ENCODE results near the gene B3GNT3.
A peak's percentile ranks its signal among the peaks of the same experiment; 100 is the strongest.

Gene B3GNT3

GRCh38 chr19:17794731-17795494, at the start of gene B3GNT3:
Gene B3GNT3, plus strand, starts transcription at chr19:17795138. Its CDS starts 12,670 bp downstream, at chr19:17807808.
- no peak for DNase-seq

DNA sequence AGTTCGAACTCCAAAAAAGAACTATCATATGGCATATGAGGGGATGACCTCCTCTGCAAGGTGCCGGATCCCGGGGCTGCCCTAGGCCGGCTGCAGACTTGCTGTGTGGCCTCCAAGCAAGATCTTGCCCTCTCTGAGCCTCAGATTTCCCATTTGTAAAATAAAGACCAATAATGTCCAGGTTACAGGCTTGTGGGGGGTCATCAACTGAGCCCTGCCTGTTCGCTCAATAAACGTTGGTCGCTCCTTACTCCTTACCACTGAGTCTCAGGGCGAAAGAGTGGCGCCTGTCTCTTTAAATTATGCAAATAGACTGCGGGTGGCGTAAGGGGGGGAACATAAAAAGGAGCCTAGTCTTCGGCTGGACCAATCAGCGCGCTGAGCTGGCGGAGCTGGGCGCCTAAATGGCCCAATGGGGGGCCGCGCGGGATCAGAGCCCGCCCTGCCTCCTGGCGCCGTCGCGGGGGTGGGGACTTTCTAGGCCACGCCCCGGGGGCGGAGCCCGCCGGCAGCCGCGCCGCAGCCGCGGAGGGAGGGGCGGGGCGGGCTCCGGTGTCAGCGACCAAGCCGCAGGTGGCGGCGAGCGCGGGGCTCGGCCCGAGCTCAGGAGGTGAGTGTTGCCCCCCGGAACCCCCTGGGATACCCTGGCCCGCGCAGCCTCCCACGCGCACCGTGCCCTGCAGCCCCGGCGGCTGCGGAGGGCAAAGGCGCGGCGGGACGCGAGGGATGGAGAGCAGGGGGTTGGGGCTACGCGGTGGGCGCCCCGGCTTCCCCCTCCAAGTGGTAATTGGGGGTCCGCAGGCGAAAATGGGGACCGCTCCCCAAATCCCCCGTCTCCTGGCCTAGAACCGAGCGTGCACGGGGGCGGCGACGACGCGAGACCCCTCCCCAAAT, 47.5 kb upstream of the B3GNT3 start:
- DNase-seq, result peak; percentile 83

DNA sequence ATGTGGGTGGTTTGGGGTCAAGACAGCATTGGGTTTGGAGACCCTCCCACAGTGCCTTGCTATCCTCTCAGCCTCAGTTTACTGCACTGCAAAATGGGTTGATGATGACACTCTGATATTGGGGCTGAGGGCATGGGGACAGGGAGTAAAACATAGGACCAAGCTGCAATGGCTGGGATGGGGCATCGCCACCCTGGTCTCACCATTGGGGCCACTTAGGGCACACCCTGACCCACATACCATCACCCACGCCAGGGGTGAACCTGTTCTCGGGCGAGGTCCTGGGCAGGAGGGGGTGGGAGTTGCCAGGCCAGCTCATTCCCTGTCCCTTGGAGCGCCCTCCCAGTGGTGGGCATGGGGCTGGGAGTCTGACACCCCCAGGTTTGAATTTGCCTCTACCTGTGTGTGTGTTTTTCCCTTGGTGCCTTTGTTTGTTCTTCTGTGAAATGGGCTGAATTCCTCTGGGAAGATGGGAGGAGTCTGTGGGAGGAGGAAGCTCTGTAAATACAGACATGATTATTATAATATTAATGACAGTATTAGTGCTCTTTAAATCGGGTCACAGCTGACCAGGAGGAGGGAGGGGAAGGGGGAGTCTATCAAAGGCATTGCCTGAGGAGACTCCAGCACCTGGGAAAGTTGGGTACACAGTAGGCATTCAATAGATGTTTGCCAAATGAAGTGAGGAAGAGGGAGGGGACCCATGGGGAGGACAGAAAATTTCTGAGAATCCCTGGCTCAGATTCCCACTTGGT, 45.9 kb upstream of the B3GNT3 start:
- no peak for DNase-seq

DNA sequence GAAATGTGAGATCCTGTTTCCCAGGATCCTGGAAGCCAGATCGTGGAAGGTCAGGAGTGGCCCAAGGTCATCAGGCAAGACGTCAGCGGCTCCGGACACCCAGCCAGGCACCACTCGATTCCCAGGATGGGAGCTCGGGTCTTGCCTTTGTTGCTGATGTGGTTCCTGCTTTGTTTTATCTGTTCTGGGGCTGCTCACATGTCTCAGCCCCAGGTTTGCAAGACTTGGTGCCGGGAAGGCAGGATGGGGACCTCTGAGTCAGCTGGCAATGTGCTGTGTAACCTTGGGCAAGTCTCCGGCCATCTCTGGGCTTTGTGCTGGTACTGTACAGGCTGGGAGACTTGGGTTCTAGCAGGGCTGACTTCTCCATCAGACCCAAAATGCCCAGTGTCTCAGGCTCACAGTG, 45.0 kb upstream of the B3GNT3 start:
- no peak for DNase-seq

- no peak for DNase-seq
These were observed 43.6 kb upstream of the B3GNT3 start, which contains the start of gene FCHO1 for GRCh38 chr19:17751103-17751911. Gene FCHO1, plus strand, starts transcription at chr19:17751477. Its CDS starts 3,688 bp downstream, at chr19:17755165.

DNA sequence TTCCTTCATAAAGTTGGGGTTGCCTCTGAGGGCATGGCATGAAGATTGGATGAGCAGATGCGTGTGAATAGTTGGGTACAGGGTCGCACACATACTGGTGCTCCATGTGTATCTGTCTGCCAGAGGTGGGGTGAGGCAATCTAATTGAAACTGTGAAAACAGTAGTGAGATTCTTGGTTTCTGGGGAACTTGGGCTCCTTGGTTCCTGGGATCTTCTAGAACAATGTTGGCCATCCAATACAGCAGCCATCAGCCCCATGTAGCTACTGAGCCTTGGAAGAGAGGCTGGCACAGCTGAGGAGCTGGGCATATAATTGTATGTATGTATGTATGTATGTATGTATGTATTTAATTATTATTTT, 43.0 kb upstream of the B3GNT3 start:
- DNase-seq, result no peak

GRCh38 chr19:17752865-17753639, 41.9 kb upstream of the B3GNT3 start:
- DNase-seq, result no peak

GRCh38 chr19:17753976-17754375, 41.0 kb upstream of the B3GNT3 start:
- DNase-seq, result peak; percentile 24

DNA sequence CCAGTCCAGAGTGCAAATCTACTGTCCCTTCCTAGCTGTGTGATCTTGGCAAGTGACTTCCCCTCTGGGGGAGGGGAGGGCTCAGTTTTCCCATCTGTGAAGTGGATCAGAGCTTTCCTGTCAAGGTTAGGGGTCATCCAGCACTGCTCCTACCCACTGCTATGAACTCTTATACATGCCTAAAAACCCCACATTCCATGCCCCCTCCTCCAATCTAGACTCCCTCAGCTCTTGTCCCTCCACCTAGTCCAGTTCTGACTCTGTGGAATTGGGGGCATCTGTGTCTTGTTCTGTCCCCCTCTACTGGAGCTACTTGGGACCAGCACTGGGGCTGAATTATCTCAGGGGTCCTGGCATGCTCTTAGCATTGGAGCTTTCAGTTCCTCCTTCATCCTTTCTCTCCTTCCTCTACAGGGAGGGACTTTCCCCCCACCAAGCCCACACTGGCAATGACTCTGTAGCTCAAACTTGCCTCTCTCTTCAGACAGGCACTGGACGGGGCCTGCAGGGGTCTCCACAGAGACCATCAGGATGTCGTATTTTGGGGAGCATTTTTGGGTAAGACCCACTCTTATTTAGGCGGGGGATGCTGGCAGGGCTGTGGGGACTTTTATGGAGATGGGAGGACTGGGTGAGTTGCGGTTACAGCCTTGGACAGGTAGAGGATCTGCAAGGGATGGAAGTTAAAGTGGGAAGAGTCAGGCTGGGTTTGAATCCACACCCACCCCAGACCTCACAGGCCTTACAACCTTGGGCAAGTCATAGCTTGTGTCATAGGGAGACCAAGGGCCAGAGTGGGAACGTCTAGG, 40.1 kb upstream of the B3GNT3 start:
- DNase-seq, result no peak

DNA sequence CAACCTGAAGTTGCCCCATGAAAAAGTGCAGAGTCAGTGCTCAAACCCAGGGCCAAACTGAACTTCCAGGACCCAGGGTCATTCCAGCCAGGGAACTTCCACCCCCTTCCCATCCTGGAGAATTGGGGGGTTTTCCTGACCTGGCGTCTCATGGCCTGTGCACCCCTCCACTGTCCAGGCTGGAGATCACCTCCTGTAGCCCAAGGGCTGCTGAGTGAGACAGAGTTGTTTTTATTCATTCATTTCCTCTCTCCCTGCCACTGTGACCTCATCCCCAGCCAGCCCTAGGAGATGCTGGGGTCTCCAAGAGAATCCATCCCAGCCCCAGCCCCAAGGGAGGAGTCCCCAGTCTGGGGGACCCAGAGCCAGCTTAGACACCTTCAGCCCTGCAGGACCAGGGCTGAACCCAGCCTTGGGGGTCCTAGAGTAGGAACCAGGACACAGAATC, 39.5 kb upstream of the B3GNT3 start:
- DNase-seq, result no peak

DNA sequence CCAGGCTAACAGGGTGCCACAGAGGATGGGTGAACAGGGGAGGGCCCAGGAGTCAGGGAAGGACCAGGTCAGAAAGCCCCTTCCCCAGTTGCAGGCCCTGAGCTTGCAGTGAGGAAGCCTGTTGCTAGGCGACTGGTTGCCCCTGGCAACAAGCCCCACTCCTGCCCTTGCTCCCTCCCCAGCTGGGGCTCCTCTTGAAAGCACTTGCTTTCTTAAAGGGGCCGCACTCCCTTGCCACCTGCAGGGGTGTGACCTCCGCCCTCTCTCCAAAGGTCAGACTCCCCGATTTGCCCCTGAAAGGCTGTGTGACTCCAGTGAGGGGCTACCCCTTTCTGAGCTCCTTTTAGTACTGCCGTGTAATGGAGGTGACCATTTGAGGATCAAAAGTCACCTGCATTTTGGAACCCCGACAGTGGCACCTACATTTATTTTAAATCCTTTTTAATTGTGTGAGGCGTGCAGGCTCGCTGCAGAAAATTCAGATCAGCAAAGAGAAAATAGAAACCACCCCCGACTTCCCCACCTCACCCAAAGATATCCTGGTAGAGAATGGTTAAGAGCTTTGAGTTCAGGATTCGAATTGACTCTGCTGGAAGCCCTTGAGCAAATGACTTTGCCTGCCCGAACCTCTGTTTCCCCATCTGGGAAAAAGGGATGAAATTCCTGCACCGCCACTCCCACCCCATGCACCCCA, 38.8 kb upstream of the B3GNT3 start:
- peak; percentile 36 for DNase-seq

DNA sequence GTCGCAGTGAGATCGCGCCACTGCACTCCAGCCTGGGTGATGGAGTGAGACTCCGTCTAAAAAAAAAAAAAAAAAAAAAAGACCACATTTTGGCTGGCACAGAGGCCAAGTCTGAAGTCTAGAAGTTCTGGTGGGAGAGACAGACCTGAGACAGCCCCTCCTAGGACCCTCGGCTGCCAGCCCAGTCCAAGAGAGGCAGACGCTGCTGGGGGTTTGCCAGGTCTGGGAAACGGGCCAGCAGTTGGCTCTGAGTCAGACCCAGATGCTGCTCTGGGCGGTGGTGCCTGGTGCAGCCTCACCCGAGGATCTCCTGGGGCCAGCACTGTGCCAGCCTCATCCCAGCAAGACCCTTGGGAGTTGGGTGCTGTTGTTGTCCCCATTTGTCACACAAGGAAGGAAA, 37.8 kb upstream of the B3GNT3 start:
- no peak for DNase-seq

DNA sequence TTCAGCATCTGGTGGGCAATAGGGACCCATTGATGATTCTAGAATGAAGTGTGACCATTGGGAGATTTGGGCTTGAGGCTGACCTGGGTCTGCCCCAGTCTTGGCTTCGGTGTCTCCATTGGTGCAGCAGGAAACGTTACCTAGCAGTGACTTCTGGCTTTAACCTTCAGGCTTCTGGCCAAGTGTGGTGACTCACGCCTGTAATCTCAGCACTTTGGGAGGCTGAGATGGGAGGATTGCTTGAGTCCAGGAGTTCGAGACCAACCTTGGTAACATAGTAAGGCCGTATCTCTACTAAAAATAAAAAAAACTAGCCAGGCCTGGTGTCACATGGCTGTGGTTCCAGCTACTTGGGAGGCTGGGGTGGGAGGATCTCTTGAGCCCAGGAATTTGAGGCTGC, 36.4 kb upstream of the B3GNT3 start:
- no peak for DNase-seq

DNA sequence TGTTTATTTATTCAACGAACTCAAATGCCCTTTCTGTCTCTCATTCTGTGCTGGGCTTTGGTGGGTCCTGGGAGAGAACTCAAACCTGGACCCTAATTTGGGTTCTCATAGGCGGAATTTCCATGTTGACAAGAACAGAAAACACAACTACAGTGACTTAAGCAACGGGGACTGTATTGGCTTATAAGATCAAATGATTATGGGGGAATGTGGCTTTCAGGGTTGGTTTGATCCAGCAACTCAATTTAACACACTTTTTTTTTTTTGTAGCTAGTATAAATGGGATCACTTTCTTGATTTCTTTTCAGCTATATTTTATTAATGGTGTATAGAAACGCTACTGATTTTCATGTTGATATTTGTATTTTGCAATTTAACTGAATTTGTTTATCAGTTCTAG, 33.8 kb upstream of the B3GNT3 start:
- no peak for DNase-seq

DNA sequence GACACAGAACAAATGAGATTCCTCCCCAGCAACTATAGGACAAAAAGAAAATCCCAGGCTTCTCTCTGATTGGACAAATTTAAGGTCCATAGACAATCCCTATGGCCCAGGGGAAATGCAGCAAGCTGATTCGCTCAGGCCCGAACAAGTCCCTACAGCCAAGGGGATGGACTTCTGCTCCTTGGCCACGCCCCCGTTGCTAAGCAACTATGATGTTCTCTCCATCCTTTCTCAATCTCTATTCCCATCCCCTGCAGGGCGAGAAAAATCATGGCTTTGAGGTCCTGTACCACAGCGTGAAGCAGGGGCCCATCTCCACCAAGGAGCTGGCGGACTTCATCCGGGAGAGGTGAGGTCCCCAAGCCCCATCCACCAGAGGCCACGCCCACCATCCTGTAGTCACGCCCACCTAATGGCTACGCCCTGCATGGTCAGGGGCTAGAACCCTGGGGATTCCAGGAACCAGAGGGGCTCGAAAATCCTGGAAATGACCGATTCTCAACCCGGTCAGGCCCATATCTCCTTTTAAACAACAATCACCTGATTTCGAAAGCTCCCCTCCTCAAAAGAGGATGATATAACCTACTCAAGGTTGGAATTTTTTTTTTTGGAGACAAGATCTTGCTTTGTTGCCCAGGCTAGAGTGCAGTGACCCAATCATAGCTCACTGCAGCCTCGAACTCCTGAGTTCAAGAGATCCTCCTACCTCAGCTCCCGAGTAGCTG, 32.3 kb upstream of the B3GNT3 start:
- peak; percentile 28 for DNase-seq

- DNase-seq, result no peak
These were observed 30.6 kb upstream of the B3GNT3 start for GRCh38 chr19:17764348-17764747.

DNA sequence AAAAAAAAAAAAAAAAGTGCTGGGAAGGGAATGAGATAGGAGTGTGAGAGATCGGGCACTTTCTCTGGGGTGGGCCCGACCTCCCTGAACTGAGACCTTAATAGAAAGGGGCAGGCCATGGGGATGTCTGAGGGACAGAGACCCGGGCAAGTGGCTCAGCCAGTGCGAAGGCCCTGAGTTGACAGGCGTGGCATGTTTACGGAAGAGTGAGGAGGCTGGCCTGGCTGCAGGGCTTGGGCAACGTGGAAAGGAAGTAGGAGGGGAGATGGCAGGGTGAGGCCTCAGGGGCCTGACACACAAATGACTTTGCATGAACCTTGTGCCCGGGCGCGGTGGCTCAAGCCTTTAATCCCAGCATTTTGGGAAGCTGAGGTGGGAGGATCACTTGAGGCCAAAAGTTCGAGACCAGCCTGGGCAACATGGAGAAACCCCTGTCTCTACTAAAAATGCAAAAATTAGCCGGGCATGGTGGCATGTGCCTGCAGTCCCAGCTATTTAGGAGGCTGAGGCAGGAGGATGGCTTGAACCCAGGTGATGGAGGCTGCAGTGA, 29.8 kb upstream of the B3GNT3 start:
- no peak for DNase-seq

DNA sequence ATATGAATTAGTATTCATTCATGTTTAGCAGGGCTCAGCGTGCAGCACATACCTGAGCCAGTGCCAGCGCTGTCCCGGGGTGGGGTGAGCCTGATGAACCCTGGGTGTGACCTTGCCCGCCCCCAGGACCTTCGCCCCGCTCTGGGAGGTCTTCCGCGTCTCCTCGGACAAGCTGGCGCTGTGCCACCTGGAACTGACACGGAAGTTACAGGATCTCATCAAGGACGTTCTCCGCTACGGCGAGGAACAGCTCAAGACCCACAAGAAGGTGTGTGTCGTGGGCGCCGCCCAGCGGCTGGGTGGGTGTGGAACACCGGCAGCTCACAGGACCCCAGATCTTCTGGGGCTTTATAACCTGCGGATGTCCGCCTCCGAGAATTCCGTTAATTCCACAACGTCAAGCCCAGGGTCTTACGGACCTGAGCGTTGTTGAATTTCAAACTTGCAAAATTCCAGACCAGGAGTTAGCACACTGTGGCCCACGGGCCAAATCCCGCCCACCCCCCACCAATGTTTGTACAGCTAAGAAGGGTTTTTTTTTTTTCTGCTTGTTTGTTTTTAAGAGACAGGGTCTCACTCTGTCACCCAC, 28.3 kb upstream of the B3GNT3 start:
- peak; percentile 29 for DNase-seq

DNA sequence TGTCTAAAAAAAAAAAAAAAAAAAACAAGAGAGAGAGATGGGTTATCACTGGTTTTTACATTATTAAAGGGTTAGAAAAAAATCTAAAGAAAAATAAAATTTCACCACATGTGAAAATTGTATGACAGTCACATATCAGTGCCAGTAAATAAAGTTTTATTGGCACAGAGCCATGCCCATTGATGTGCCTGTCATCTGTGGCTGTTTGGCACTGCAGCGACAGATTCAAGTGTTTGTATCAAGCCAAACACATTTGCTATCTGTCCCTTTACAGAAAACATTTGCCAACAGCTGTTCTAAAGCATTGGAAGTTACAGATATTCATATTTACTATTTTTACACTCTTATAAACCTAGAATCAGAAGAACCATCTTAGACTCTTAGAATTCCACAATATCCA, 27.4 kb upstream of the B3GNT3 start:
- DNase-seq, result no peak

All from SHP77 treated with DMSO at 0.1 percent for 48 hours (cell line).